Medulla oblongata (tissue), 1 donor: ENCODE data around the gene RTN4RL2.

ENCODE experiments used
- DNase-seq: peaks from one replicate; pipeline ENCODE4 v3.0.0-alpha.2; 2015; ENCODE audit errors: extremely low spot score

RTN4RL2 gene

DNA sequence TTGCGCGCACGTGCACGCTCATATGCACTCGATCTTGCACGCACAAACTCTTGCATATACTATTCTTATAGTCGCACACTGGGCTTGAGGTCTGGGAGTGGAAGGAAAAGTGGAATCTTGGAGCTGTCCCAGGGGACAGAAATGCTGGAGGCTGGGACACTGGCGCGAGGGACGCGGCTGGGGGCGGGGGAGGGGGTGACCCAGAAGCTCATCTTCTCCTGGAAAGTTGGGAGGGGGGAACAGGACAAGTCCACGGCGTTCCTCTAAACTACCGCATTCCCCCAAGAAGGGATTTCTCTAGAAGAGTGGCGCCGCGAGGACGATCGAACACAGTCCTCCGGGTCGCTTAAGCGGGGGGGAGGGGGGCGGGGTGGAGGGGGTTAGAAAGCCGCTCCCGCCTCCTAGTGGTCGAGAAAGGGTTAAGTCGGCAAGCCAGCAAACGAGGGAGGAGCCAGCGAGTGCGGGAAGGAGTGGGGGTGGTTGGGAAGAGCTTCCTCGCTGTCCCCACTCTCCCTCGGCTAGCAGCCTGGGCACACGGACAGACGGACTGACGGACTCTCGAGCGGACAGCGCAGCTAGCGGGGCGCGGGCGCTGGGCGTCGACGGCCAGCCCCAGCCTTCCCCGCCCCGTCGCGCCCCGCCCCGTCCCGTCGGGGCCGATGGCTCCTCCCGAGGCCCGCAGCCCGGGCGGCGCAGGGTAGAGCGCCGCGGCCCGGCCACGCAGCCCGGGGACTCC, at the start of gene RTN4RL2:
Gene RTN4RL2, plus strand, starts transcription at position 507 of the 736 bp plus-strand sequence. CDS start 338 bp downstream, outside the sequence.
- DNase-seq: no peak

DNA sequence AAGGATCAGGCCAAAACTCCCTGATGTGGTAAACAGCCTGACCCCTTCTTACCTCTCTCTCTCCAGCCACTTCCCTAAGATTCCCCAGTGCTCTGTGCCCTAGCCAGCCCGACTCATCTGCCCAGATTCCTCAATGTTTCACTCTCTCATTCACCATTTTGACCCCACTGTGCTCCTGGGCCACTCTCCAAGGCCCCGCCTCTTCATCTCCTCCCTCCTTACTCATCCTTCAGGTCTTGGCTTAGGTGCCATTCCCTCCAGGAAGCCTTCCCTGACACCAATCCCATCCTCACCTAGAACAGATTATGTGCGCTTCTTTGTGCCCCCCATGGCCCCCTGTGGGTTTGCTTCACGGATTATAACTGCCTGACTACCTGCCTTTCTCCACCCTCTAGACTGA, 46.6 kb upstream of the RTN4RL2 start:
- no peak for DNase-seq

DNA sequence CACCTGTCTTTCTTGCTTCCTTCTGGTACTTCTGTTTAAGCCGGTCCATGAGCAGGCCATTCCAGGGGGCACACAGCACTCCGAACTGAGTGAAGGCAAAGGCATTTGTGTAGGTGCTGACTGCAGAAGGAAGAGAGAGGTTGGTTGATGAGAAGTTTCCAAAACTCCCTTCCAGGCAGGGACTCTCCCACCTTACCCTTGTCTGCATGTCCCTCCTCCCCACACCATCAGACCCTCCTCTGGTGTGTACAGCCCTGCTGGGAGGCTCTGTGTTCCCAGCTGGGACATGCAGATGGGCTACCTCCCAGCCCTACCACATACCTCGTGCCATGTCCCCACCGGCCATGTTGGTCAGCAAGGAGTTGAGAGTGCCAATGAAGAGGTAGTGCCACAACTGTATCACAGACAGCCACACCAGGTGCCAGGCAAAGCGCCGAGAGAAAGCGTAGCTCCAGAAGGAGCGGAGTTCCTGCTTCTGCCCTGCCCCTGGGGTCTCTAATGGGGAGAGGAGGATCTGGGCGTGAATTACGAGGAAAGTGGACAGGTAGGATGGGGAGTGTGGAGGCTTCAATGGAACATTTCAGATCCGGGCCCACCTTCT, 45.6 kb upstream of the RTN4RL2 start:
- DNase-seq: no peak

DNA sequence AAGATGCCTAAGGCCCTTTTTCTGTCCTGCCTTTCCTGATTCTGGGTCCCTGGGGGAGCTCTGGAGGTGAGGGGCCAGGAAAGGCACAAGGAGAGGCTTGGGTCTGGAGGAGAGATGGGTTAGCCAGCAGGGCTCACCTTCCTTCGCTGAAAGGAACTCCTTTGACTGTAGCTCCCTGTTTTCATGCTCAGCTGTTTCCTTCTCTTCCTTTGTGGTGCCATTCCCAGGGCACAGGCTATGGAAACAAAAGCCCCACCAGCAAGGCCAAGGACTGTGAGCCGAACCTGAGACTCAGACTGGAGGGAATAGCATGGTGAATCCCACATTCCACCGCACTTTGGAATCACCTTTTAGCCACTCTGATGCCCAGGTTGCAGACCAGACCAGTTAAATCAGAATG, 43.9 kb upstream of the RTN4RL2 start:
- no peak for DNase-seq

DNA sequence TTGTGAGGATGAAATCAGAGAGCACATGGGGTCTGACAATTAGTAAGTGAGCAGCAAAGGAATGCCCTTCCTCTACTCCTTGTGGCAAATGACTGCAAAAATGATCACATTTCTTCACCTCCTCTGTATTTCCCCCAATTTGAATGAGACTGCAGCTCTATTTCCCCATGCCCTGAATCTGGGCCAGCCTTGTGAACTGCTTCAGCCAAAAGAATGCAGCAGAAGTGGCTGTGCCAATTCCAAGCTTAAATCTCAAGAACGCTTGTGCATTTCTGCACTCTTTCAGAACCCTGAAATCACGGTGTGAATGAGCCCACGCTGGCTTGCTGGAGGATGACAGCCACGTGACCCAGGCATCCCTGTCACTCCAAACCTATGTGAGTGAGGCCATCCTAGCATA, 43.3 kb upstream of the RTN4RL2 start:
- DNase-seq: no peak

DNA sequence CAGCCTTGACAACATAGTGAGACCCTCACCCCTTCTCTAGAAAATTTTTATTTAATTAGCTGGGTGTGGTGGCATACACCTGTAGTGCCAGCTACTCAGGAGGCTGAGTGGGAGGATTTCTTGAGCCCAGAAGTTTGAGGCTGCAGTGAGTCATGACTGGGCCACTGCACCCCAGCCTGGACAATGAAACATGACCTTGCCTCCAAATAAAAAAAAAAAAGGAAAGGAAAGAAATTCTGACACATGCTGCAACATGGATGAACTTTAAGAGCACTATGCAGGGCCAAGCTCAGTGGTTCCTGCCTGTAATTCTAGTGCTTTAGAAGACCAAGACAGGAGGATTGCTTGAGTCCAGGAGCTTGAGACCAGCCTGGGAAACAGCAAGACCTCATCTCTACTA, 42.2 kb upstream of the RTN4RL2 start:
- no peak for DNase-seq

DNA sequence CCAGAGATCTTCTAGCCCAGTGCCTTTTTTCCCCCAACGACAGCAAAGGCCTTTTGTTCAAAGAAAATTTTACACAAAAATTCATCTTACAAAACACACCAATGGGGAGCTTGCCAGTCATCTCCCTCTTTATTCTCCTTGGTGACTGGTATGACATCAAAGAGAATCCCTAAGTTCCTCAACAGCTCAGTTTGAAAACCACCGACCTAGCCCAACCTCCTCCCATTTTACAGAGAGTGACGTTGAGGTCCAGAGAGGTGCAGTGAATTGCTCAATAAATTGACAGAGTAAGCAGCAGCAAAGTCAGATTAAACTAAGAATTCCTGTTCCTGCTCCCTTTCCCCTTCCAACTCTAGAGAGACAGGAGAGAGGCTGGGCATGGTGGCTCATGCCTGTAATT, 41.2 kb upstream of the RTN4RL2 start:
- DNase-seq: no peak

DNA sequence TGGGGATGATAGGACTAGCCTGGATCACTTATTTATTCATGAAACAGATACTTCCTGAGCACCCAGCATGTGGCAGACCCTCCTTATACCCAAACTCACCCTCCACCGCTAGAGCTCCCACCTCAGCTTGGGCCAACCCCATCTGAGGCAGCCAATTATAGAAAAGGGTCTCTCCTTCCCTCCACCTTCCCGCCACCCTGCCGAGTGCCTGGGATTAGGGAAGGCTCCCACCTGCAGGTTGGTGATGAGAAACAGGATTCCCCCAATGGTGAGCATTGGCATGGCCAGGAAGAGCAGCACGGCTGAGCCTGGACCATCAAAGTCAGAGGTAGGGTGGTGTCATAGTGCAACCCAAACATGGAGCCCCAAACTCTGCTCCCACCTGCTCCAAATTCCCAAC, 39.3 kb upstream of the RTN4RL2 start:
- DNase-seq: no peak

DNA sequence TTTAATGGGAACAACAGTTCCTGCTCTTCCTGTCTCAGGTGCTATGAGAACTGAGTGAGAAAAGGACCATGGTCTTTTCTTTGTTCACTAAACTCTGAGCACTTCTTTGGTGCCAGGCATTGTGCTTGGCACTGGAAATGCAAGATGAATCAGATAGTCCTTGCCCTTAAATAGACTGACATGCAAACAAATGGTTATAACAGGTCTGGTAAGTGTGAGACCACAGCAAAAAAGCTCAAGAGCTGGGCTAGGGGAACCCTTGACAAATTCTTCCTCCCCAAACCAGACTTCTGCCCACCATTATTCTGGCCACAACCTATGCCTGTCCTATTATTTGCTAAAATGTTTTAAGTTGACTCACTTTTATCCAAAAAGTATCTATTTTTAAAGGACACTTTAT, 38.5 kb upstream of the RTN4RL2 start:
- no peak for DNase-seq

DNA sequence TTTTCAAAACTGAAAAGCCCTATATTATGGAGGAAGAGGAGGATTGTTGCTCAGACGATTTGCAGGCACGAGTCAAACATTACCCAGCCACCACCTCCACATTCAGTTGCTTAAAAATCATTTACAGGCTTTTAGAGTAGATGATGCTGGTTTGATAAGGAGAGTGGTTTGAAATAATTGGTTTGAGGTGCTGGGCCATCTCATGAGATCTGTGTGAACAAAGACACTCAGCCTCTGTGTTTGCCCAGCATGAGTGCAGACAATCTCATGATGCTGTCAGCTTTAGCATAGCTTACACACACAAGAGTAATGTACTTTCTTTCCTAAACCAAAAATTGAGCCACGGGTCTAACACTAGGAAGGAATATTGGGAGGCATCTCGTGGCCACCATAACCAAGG, 37.7 kb upstream of the RTN4RL2 start:
- no peak for DNase-seq

DNA sequence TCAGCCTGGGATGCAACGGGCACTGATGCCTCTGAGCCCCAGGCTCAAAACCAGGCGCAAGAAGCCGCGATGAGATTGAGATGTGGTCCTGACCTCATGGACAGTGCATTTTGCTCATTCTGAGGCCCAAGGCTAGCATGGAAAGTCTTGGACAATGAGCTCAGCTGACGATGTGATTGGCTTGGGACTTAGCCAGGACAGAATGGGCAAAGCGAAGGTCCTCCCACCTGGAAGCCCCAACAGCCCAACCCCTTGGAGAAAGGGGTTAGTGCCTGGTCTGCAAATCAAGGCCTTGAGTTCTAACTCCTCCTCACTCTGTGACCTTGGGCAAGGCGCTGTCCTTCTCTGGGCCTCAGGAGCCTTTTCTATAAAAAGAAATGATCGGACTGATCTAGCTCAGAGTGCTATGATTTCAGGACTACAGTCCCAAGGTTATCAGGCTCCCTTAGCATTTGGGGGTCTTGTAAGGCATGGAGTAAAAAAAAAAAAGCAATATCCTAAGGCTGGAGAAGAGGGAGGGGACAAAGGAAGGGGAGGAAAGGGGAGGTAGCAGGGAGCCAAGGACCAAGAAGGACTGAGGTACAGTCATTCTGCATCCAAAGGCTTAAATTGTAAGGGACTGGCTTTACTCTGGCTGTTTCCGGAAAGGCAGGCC, 36.1 kb upstream of the RTN4RL2 start:
- DNase-seq: no peak

DNA sequence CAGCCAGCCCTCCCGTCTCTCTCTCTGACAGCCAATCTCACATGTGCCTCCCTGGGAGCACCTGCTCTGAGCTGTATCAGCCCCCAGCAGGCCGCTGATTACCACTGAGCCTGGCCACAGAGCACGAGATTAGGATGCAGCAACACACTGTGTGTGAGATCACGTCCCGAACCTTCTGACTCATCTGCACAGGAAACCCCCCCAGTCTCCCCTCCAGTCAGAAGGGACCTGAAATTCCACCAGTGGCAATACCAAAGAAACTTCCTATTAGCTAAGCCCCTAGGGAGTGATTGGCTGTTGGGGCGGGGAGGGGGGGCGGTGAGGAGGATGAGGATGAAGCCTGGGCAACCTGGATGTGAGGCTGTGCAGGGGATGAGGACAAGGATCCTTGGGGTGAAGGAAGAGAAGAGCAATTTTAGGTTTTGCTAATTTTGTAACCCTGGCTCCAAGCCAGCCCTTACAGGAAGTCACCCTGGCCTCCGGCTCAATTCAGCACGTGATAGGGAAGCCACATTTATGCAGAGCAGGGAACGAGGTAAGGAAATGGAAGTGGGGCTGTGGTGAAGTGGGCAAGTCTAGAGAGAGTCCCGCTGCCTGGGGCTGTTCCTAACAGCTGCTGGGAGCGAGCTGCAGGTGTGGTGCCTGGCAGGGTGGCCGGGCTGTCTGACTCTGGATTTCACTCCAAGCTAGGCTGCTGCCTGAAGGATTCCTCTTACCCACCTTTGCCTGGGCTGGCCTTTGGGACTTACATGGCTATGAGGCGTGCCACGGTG, 35.4 kb upstream of the RTN4RL2 start:
- DNase-seq: peak; percentile 36

DNA sequence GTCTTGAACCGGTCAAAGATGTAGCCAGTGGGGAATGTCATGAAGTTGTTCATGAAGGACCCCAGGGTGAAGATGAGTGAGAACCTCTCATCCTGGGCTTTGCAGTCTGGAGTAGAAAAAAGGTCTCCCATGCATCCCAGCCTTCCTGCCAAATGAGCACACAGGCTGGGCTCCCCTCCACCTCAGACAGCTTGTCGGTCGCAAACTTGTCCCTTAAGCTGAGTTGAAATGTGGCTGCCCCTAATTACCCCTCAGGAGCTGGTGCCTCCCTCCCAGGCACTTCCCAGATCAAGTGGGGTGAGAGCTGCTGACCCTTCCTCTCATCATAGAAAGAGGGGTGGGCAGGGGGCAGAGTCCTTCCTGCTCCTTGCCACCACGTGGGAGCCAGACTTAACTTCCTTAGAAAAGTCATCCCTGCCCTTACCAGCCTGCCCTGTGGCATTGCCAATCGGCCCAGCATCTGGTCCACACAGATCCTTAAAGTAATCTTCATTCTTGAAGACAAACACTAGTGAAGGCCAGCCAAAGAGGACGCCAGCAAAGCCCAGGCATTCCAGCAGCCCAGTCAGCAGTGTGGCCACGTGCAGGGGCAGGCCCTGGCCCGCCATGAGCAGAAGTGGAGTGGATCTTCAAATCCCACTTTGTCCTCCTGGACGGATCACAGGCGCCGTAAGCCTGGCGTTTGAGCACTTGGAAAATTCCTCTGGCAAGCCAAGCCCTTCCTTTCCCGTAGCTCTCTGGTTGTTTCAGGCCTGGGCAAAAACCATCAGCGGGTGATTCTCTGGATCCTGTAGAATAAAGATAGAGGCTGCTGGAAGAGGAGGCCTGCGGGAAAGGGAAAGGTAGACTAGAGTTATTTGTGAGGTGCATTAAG, 34.5 kb upstream of the RTN4RL2 start:
- peak; percentile 32 for DNase-seq

DNA sequence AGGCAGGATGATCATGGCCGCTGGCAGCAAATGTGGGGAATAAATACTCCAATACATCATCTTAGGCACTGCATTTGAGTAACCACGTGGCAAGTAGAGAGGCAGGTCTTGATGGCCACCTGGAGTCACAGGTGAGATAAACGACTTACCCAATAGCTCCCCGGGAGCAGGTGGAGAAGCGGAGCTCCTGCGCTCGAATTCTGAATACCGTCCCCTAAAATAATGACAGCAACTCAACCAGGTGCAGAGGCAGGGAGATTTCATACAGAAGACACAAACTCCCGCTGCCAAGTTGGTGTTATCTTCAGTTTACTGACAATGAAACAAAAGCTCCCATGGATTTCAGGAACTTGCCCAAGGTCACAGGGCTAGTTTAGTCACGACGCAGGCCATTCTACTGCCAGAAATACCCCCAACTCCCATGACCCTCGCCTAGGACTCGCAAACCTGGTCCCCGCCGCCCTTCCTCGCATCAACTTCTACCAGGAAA, 33.8 kb upstream of the RTN4RL2 start:
- no peak for DNase-seq

DNA sequence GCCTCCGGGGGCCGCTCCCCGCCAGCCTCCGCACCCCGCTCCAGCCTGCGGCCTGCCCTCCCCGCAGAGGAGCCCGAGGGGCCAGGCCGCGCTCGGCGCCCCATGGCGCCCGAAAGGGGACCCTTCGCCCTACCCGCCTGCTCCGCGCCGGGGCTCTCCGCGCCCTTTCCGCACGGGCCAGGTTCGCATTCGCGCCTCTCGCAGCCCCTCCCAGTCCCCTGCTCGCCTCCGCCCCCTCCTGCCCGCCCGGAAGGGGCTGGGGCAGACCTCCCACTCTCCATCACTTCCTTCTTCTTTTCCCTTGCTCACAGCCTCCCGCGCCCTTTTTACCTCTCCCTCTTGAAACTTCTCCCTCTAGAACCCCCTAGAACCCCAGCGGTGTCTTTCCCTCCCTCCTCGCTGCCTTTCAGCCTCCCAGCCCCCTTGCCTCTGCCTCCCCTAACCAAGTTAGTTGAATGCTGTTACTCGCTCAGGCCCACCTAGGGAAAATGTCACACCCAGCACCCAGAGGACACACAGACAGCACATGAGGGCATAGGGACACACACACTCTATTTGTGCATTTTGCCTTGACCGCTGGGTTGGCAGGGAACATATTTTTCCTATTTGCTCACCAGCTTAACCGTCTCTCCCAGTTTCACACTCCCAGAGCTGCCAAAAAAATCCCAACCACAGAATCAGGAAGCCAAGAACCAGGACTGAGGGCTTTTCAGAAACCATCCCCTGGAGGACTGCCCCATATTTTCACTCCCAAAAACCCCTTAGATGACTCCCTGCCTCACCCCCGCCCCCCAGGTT, 33.2 kb upstream of the RTN4RL2 start, which contains the start of gene SLC43A3:
Gene SLC43A3, minus strand, starts transcription at position 193 of the 798 bp plus-strand sequence. CDS start 949 bp downstream, outside the sequence.
- peak; percentile 65 for DNase-seq

DNA sequence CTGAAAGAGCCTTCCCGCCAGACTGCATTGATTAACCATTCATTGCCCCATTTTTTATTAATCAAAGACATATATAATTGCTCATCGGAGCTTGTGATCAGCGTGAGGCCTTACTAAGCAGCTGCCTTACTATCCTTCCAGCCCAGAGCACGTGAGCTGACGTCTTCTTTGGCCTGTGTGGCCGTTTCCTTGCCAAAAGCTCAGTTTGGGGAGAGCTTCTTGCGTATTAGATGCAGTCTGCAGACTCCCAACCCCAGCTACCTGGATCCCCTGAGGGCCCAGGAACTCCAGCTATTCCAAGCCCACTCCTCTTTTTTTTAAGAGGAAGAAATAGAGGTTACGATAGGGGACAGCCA, 32.6 kb upstream of the RTN4RL2 start:
- peak; percentile 77 for DNase-seq

DNA sequence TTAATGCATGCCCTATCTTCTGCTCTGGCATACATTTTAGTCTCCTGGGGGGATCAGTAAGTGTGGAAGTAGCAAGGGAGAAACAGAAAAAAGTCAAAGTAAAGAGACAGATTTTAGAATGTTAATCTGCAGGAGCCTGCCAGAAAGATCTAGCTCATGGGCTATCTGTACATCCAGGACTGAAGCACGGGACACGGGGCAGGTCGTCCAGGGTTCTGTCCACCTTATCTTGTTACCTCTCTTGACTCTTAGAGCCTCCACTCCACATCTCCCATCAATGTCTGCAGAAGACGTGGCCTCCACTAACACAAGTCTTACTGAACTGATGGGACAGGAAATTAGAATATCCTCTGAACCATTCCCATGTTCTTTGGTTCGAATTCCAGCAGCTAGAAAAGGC, 31.7 kb upstream of the RTN4RL2 start:
- DNase-seq: no peak

DNA sequence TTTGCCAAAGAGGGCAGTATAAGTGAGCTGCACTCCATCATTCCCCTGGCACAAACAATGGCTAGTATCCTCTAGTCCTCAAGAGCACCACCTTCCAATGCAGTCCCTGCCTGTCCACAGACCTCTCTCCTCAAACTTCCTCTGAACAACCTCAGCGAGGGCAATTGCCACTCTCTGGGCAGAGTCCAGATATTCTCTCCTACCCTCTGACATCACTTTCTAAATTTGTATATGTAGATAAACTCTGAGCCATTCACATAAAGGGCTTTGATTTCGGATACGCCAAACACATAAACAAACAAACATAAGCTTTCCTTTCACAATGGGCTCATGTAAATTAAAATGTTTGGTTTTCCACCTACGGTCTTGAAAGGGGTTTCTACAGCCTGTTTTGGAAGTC, 30.4 kb upstream of the RTN4RL2 start:
- no peak for DNase-seq

DNA sequence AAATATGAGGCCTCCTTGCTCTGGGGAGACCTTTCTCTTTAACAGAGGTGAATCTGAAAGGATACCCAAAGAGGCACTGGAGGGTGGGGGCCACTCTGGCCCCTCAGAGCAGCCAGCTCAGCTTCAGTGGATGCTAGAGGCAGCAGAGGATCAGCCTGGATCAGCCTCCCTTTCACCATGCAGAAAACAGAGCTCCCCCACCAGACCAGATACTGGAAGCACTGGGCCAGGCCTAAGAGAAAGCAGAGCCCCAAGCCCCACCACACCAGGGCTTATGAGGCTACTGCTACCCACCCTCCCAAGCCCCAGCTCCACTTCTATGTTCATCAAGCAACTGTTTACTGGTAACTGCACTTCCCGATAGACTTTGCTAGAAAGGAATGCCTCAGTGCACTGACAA, 29.4 kb upstream of the RTN4RL2 start:
- DNase-seq: no peak

DNA sequence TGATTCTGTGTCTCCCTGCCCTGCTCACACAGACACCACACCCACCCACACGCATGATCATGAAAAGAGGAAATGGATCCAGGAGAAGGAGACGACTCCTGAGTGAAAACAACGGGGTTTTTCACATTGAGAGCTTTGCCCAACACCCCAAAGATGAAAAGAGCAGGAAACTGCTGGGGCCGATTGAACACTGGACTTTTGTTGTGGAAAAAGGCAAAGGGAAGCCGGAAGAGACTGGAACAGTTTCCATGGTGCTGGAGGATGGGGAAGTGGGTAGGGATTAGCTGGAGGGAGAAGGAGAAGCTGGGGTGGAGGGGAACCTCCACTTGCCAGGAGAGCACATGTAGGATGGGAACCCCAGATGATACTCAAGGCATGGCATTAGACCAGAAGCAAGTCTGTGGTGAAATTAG, 28.2 kb upstream of the RTN4RL2 start:
- DNase-seq: peak; percentile 69
